NCI-H345 treated with DMSO at 0.1 percent for 48 hours (cell line): ENCODE results near the gene ESR1.
"Not testable (repeated sequence)": the region's sequence is repeated elsewhere in the genome, so short reads cannot be mapped to it uniquely, and the experiment has no call there.

ENCODE experiments used
- DNase-seq: peaks from one replicate; lab custom pipeline; 2025; ENCODE audit not compliant: unreplicated experiment; lab: John Stamatoyannopoulos, UW

Gene ESR1

GRCh38 chr6:151964412-151964811, 156.9 kb downstream of the ESR1 start:
- DNase-seq, result not testable (repeated sequence)

GRCh38 chr6:151974061-151974617, 166.7 kb downstream of the ESR1 start:
- DNase-seq, result no peak

- no peak for DNase-seq
Measured at GRCh38 chr6:151975795-151976194, 168.3 kb downstream of the ESR1 start.

GRCh38 chr6:151988199-151988598, 180.7 kb downstream of the ESR1 start:
- DNase-seq, result not testable (repeated sequence)

- no peak for DNase-seq
Measured at GRCh38 chr6:151992091-151992490, 184.6 kb downstream of the ESR1 start.

GRCh38 chr6:151993364-151993763, 185.9 kb downstream of the ESR1 start:
- DNase-seq, result no peak

- no peak for DNase-seq
Measured at GRCh38 chr6:151998784-151999183, 191.3 kb downstream of the ESR1 start.

GRCh38 chr6:151999194-151999593, 191.7 kb downstream of the ESR1 start:
- DNase-seq, result no peak

DNA sequence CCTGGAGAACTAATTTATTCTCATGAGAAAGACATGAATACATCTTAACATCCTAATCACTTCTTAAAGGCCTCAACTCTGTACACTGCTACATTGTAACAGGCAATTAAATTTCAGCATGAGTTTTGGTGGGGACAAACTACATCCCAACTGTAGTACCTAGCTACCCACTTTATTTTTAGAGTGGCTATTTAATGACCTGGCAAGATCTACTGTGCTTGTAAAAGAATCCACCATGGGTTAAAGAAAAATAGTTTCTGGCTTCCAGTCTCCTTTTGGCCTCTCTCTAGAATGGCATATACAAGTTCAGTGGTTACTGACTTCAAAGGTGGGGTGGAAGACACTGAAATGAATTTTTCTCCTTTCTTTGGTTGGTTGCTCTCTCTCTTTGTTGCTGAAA, 193.9 kb downstream of the ESR1 start:
- no peak for DNase-seq

DNA sequence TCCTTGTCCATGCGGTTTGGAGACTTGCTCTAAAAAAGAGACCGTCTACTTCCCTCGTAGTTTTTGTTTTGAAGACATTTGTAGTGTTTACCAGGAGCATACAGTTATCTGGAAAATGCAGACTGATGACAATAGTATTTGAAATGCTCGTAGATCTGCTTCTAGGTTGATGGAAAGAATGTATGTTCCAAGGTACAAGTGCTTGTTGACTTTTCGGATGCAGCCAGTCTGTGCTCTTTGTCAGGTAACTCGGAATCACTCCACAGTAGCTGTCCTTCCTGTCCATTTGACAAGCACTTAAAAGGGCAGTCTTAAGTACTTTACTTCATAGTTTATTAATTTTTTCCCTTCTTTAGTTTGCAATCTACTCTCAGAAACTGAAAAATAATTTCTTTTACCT, 194.8 kb downstream of the ESR1 start:
- no peak for DNase-seq

GRCh38 chr6:152004036-152004566, 196.6 kb downstream of the ESR1 start:
- no peak for DNase-seq

DNA sequence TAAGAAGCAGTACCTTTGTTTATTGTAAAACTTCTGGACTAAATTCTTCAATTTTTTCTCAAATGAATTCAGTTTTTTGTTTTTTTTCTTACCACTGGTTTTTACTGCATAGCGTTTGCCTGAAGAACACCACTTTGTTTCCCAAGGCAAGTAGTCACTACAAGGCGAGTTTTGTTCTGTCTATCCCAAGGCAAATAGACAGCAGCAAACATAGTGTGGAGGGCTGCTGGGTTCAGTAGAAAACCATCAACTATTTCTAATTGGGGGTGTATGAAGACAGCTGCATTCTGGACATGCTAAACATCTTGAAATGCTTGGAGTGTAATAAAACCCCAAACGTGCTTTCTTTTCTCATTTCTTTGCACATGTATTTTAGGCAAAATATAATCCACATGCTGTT, 197.4 kb downstream of the ESR1 start:
- DNase-seq, result no peak

DNA sequence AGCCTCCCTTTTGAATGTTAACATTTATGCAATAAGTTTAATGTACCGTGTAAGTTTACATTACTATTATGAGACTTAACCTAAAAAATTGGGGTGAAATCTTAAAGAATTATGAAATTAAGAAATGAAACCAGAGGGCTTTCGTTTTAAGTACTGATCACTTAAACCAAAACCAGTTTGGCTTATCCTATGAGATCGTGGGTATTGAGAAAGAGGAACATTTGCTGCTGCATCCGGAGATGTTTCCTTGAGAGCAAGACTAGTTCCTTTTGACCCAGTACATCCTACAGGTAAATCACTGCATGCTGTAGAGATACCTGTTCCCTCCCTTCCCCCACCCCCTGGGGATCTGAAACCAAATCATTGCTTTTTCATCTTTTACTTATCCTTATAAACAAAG, 201.3 kb downstream of the ESR1 start:
- no peak for DNase-seq

DNA sequence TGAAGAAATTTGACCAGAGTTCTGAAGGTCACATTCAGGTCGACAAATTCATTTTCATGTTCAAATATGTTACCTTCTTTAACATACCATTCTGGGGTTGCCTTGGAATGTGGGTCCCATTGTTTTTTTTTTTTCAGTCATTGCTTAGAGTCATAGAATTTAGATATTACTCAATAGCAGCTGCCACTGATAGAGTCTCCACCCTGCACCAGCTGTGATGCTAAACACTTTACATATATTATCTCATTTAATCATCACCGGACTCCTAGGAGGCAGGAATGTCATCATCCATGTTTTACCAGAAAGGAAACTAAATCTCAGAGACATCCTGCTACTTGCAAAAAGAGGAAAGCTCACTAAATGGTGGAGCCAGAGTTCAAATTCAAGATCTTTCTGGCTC, 204.7 kb downstream of the ESR1 start:
- DNase-seq, result no peak

DNA sequence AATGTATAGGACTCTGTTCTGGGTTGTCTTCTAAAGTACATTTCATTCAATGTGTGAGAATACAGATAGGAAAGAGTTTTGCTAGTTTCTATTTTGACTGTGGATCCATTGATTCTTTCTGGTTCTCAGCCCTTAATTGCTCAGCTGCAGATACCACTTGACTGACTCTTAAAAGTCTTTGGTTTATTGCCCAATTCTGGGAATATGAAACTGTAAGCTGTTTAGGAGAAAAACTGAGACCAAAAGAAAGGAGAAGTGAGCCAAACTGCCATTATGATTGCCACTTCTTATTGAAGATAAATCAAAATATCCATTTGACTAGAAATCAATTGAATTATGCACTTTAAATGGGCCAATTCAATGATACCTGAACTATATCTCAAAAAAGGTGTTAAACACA, 211.4 kb downstream of the ESR1 start:
- DNase-seq, result no peak

GRCh38 chr6:152022303-152022702, 214.8 kb downstream of the ESR1 start:
- no peak for DNase-seq

DNA sequence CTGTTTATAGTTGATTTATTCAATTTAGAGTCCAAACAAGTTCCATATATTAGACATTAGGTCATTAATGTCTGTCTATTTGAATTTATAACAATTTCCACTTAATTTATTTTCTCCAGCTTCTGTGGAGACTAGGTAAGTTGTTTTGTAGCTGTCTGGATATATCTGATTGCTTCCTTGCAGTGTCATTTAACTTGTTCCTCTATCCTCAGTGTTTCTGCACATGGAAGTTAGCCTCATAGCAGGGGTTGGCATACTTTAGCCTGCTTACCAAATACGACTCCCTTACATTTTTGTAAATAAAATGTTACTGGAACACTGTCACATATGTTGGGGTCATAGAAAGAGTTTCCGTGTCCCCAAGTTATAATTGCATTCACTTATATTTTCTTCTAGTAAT, 216.1 kb downstream of the ESR1 start:
- DNase-seq, result no peak

- DNase-seq, result no peak
Measured at GRCh38 chr6:152026291-152026690, 218.8 kb downstream of the ESR1 start.

DNA sequence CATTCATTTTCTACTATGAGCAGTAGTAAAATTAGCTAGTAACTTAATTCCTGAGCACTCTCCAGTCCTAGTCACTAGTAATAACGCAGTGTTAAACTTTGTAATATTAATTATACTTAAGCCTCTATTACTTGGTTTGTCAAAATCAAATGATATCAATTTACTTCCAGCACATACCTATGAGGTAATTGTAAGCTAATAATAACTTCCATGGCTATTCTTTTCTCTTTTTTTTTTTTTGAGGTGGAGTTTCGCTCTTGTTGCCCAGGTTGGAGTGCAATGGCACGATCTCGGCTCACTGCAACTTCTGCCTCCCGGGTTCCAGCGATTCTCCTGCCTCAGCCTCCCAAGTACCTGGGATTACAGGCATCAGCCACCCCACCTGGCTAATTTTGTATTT, 219.3 kb downstream of the ESR1 start:
- not testable (repeated sequence) for DNase-seq

GRCh38 chr6:152033765-152034164, 226.3 kb downstream of the ESR1 start:
- not testable (repeated sequence) for DNase-seq

DNA sequence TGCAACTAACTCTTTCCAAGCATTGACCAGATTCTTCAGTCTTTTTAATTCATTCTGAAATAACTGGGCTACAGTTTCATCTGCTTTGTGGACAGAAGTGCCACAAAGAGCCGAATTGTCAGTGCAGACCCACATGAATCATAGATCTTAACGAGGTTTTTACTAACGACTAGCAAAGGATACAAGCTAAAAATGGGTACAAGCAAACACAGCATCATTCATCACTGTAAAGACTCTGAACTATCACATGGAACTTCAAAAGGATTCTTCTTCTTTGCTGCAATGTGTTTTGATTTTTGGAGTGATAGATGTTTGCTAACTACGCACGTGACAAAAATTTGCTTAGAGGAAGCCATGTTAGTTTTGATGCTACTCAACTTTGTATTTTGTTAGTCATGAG, 227.1 kb downstream of the ESR1 start:
- DNase-seq, result no peak

GRCh38 chr6:152046118-152046517, 238.6 kb downstream of the ESR1 start:
- no peak for DNase-seq

GRCh38 chr6:152048921-152049320, 241.4 kb downstream of the ESR1 start:
- DNase-seq, result no peak
